Amygdala (tissue), 56 donors: ENCODE data around the gene RAB40A.
"Not testable (repeated sequence)": the region's sequence is repeated elsewhere in the genome, so short reads cannot be mapped to it uniquely, and the experiment has no call there.

Experiments used
- DNase-seq, 56 donors: peaks; one replicate each; lab custom pipeline; 2025; lab: John Stamatoyannopoulos, UW

Gene RAB40A

DNA sequence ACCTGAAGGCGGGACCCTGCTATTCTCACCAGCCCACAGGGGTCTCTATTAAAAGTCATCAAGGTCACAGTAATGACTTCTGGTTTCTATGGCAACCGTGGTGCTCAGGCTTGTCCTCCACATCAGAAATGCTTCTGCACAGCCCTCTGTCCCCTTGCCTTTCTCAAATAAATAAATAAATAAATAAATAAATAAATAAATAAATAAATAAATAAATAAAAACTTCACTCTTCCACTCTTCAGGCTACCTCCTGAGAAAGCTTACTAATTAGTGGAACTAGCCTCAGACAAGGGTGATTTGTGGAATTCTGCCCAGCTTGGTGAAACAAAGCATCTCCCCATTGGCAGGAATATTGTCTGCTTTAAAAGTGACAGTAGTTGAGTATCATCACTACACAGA lies 5.5 kb upstream of the RAB40A start:
- no peak for DNase-seq

- DNase-seq: no peak
These were observed 4.3 kb upstream of the RAB40A start for GRCh38 chrX:103523605-103524004.

DNA sequence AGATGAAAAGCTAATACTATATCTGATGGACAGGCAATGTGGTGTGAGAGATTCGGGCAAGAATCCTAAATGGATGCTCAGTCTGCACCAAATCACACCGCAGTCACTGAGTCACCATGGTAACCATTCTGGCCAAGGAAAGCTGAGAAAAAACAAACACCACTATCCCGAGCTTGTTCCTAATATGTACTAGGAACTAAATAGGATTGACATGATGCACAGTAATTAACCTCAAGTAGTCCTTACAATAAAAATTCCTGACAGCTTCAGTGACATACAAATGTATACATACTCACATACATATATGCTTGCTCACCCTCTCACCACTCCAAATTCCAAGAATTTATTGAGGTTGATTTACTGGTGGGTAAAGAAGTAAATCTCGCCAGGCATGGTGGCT lies 1.1 kb upstream of the RAB40A start:
- peak in 1 of 56 donors; percentile 1 for DNase-seq

- no peak for DNase-seq
These were observed 718 bp downstream of the RAB40A start for GRCh38 chrX:103518571-103518970.

GRCh38 chrX:103517246-103517645 lies 2.0 kb downstream of the RAB40A start:
- DNase-seq: no peak

- no peak for DNase-seq
These were observed 5.7 kb downstream of the RAB40A start for GRCh38 chrX:103513476-103514108.

GRCh38 chrX:103513067-103513466 lies 6.2 kb downstream of the RAB40A start:
- DNase-seq: no peak

- DNase-seq: no peak
These were observed 9.3 kb downstream of the RAB40A start for GRCh38 chrX:103510031-103510430.

DNA sequence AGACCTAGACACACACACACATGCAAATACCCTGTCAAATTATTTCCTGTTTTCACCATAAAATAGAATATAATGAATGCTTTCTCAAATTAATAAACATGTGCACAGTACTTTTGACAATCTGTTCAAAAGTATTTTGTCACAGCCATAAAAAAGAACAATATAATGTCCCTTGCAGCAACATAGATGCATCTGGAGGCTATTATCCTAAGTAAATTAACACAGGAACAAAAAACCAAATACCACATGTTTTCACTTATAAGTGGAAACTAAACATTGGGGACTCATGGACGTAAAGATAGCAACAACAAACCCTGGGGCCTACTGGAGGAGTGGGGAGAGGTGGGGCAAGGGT lies 15.5 kb downstream of the RAB40A start:
- DNase-seq: no peak

GRCh38 chrX:103503163-103503852 lies 16.0 kb downstream of the RAB40A start:
- DNase-seq: no peak

DNA sequence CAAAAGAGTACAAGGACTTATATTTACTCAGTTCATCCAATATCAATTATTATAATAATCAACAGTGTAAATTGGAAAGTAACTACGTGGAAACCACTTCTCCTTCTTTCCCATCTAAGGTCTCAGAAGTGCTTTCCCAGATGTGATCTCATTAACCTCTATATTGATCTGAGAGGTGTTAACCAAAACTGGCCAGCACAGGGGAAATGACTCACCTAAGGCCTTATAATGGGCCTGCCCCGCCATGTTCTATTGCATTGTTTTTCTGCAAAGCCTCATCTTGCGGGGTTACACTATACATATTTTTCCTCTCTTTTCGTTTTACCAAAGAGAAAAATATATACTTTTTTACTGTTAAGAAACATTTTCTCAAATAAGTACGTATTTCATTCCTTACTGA lies 20.5 kb downstream of the RAB40A start:
- no peak for DNase-seq

DNA sequence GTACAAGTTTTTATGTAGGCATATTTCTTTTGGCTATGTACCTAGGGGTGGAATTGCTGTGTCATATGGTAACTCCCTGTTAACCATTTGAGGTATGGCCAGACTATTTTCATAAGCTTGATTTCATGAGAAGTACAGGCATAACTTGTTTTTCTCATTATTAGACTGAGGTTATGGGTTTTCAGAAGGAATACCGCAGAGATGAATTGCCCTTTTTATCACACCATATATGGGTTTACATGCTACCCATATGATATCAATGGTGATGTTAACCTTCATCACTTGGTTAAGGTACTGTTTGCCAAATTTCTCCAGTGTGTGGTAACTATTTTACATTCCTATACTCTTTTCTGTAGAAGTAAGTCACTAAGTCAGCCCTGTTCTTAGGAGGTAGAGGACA lies 23.5 kb downstream of the RAB40A start:
- no peak for DNase-seq

- DNase-seq: not testable (repeated sequence)
These were observed 25.7 kb downstream of the RAB40A start for GRCh38 chrX:103493578-103493977.

- DNase-seq: peak in 19 of 56 donors; percentile 0 to 39 (median 1)
These were observed 29.6 kb downstream of the RAB40A start for GRCh38 chrX:103489733-103490132.

DNA sequence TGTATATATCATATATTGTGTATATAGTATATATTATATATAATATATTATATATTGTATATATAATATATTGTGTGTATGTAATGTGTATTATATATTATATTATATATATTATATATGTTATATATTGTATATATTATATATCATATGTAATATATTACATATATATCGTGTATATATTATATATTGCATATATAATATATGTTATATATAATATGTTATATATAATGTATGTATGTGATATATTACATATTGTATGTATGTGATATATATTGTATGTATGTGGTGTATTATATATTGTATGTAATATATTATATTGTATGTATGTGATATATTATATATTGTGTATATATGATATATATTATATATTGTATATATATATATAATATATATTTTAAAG lies 30.5 kb downstream of the RAB40A start:
- DNase-seq: no peak

DNA sequence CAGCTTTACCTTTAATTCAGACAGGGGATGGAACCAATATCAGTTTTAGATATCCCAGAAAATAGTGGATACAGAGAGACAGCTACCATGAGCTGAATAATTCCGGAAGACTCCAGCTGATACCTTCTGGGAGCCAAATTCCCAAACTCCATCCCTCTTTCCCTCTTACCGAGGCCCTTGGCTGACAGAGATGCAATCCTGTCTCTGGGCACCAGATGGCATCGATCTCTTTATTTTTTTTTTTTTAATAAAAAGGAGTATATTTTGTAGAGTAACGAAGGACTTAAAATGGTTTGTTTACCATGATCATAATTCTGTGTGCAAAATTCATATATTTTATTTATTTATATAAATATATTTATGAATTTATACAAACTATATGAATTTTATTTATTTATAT lies 31.0 kb downstream of the RAB40A start:
- DNase-seq: peak in 1 of 56 donors; percentile 0

GRCh38 chrX:103483720-103484119 lies 35.6 kb downstream of the RAB40A start:
- no peak for DNase-seq

GRCh38 chrX:103480526-103480925 lies 38.8 kb downstream of the RAB40A start:
- DNase-seq: no peak

GRCh38 chrX:103477496-103477895 lies 41.8 kb downstream of the RAB40A start:
- DNase-seq: no peak

DNA sequence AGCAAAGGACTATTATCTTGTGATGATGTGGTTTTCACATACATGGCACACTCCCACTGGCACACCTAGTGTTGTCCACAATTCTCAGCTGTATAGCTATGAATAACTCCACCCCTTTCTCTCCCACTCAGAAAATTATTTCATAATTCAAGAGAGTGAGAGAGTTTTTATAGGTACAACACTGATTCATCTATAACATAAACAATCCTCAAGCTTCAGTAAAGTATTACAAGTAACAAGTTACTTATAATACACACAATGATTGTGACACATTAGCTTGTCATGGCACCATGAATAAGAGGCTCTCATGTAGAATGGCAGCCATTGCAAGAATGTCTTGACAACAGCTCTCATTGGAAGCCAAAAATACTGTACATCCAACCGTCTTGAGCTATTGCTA lies 43.9 kb downstream of the RAB40A start:
- DNase-seq: no peak

DNA sequence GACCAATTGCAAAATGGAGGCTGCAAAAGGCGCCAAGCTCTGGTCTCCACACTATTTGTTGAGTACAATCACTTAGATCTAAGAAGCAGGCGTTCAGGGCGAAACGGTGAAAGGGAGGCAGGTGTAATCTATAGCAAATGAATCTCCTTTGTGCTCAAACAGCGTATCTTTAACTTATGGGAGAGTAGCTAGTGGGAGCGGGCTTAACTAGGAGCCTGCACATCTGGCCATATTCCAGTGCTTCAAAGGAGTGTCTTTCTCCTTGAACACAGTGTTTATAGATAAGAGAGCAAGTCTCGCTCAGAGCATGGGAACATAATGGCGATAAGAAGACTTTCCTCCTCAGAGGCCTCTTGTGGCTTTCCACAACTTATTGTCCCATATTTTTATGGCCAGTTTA lies 49.3 kb downstream of the RAB40A start:
- not testable (repeated sequence) for DNase-seq

DNA sequence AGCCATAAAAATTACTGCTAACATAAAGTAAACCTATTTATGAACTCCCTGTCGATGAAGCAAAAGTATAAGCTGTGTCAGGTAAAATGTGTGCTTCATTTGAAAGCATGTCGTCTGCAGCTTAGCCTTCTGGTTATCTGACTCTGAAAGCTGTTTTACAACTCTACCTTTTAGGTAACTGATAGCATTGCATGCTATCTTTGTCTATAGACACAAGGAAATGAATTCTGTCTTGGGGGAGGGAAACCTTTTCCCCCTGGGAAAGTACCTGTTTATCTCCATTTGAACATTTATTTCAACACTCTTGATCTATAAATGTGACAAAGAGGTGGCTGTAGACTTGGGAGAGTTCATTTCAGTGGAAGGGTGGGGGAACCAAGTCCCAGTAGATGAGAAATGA lies 51.4 kb downstream of the RAB40A start:
- DNase-seq: no peak

DNA sequence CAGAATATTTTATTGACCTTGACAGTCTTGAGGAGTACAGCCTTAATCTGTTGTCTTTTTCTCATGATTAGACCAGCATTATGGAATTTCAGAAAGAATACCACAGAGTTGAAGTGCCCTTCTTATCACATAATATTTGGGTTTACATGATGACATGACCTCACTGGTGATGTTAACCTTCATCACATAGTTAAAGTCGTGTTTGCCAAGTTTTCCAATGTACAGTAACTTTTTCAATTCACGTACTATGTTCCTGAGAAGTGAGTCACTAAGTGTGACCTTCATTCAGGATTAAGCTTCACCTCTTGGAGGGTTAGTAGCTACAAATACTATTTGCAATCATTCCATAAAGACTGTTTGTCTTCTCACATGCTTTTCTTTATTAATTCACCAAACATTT lies 52.1 kb downstream of the RAB40A start:
- no peak for DNase-seq
